Stimulated activated CD4-positive, alpha-beta T cell treated with anti-CD3 and anti-CD28 coated beads, Interleukin-4, amount 100 ng/mL, for 48 hours (primary cell): ENCODE measurements around the gene CHAF1A.

Source experiments
- DNase-seq, 2 donors: peaks; one replicate each; pipeline ENCODE4 v3.0.0-alpha.2; 2020; ENCODE audit warnings: low read depth in 2 of 2

Gene CHAF1A

DNA sequence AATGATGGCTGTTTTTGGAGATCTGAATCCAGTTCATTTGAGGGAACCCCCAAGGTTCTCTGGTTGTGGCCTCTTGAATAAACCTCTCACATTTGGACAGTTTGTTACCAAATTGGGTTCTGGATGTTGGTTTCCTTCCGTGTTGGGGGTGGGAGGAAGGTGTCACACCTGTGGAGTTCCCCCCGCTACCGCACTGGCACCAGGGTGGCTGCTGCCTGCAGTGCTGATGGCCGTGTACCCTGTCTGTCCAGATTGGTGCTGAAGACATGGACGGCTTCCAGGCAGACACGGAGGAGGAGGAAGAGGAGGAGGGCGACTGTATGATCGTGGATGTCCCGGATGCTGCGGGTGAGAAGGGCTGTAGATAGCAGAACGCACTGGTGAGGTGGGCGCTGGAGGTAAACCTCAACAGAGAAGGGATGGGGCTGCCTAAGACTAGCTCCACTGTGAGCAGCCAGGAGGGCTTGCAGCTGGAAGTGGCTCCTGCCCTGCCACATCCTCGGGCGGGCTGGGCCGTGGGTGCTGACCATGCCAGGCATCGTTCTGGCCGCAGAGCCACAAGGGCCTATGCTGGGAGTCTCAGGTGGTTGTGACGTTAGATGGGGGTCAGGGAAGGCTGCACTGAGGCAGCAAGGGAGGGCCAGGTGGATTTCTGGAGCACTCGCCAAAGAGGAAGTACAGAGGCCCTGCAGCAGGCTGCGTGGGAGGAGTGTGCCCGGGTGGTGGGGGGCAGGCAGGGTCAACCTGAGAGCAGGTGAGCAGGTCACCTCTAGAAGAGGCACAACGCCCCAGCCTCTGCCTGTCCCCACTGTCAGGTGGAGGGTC is 39.8 kb downstream of the CHAF1A start:
- DNase-seq, result no peak

DNA sequence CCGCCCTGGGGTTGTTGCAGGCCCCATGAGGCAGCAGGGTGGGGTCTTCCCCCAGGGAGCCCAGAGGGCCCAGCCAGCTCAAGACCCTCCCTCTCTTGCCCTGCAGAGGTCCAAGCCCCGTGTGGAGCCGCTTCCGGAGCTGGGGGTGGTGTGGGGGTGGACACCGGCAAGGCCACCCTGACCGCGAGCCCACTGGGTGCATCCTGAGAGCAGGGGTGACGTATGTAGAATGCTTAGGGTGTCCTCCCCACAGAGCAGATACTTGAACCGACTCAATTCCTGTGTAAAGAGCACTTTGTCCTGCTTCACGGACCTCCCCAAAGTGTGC is 40.3 kb downstream of the CHAF1A start:
- DNase-seq, result no peak

DNA sequence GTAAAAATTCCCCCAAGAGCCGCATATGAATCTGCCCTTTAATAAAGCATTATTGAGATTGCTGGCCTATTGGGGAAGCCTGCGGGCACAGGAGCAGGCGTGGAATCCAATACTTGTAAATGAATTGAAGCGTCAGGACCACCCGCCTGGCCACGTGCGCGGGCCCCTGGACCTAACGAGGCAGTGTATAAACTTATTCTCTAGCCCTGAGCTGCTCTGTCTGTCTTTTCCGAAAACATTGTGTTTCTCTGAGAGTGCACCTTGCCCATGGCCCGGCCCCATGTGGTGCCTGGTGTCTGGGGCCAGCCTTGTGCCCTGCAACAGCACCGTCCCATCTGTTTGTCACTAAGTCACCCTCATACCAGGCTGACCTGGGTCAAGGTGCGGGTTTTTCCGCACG is 40.7 kb downstream of the CHAF1A start:
- DNase-seq, result no peak

DNA sequence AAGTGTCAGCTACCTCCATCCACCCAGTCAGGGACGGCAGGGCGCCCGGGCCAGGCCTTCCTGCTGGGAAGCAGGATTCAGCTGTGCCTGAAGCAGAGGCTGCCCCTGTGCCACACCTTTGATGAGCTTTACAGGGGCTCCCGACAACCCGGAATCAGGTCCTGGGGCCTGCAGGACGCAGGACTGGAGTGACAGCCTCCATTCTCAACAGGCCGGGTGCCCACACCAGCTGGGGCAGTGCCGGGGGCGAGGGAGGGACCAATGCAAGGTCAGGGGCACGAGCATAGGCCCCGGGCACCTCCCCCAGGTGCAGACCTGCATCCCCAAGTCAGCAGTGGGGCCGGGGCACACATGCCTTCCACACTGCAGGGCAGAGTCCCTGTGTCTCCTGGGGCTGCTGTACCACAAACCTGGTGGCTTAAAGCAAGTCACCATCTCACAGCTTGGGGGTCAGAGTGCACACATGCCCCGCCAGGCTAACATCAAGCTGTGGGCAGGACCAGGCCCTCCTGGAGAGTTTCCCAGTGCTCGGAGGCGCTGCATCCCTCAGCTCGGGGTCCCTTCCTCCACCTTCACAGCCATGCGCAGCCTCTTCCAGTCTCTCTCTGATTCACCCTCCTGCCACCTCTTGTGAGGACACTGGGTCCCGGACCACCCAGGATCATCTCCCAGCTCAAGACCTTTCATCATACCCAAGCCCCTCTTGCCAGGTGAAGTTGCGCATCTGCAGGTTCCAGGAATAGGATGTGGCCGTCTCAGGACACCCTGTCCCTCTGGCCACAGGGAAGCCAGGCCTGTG is 41.7 kb downstream of the CHAF1A start:
- DNase-seq, result no peak

DNA sequence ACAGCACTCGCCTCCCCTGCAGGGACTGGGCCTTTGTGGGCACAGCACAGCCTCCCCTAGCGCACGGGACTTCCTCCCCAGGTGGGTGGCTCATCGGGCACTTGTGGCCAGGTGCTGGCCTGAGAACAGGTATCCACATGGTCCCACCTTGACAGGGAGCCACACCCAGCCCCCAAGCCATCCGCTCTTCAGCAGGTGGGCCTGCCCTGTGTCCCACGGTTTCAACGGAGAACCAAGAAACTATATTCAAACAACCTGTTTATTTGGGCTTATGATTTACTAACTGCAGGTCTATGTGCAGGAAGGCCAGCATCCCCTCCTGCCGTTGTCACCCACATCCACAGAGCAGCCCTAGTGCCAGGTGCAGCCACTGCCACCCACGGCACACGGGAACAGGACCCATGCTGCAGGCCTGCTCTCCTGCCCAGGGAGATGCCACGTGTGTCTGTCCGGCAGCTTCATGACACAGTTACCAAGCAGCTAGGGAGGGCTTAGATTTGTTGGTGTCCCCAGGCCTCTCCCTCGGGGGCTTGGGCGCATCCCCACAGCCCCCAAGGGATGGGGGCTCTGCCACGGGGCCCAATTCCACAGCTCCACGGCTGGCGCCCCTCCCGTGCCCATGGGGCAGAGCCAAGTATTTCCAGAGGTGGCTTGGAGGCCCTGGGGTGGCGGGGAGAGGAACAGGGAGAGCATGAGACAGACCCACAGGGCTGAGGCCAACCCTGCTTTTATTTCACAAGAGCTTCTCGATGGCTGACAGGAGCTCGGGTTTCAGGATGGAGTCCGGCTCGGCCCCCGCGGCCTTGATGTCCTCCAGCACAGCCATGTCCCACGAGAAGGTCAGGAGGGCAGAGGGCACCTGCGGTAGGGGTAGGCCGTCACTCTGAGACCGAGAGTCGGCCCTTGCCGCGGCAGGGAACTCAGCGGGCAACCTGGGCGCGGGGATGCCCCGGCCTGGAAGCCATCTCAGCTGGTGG is 42.6 kb downstream of the CHAF1A start:
- no peak for DNase-seq

DNA sequence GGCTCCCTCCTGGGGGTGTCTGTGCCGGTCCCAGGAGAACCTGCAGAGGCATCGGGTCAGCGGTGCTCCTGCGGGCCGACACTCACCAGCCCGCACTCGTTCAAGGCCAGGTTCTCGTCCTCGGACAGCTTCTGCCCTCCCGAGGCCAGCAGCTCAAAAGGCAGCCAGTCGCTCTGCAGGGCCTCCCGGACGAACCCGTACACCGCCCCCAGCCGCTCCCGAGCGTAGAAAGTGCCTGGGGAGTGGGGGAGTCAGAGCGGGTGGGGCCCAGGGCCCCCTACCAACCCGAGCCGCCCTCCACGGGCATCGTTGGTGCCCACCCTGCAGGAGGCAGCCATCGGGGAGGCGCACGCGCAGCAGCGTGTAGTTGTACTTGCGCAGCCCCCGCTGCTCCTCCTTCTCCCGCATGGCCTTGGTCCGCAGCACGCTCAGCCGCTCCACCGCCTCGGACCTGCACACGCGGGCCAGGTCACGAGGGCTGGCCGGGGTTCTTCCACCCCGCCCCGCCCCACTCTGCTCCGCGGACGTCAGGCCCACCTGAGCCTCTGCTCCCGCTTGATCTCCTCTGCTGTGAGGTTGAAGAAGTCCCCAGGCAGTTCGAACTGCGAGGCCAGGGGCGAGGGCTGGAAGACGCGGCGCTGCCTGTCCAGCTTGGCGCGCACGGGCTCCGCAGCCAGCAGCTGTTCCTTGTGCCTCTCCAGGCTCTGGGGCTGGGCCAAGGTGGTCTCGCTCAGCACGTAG is 43.7 kb downstream of the CHAF1A start:
- no peak for DNase-seq

DNA sequence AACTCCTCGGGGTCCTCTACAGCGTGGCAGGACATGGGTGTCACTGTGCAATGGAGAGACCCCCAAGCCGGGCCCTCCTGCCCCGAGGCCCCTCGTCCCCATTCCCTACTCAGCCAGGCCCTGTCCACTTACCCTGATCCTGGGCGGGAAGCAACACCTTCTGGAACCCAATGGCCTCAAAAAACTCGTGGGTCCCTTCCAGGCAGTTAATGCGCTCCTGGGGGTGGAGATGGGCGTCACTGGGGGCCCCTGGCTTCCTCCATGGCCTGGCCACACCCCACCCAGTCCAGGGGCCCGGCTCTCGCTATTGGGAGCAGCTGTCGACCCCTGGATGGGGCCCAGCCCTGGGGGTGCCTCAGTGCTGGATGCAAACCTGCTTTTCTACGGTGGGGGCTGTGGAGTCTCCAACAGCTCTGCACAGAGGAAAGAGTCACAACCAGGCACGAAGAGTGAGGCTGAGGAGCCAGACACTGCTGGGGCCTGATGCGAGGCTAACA is 44.3 kb downstream of the CHAF1A start:
- DNase-seq, result no peak

DNA sequence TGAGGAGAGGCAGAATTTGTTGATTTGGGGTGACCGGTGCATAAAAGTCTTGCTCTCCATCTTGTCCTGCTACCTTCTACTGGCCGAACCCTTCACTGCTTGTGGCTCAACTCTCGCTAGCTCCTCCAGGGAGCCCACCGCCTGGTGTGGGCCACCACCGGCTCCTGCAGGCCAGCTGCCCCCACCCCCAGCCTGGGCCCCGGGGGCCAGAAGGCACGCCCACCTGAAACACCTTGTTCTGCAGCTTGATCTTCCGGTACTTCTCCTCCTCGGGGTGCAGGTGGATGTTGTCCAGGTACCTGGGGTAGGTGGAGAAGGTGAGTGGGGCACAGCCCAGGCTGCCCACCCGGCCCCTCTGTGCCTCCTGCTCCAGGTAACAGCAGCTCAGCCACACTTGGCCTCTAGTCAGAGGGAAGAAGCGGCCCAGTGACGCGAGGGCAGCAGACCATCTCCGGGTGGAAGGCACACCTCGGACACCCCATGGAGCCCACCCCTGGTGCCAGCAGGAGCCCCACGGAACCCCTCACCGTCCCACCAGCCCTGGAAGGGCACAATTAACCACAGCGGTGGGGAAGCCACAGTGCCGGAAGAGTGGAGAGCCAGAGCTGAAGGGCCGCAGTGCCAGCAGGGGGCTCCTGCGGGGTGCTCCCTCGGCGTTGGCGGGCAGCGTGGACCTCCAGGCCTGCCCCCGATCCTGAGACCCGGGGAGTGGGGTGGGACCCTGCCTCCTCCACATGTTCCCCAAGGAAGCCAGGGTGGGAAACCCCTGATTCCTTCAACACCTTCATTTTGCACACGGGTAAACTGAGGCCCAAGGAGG is 45.1 kb downstream of the CHAF1A start:
- DNase-seq, result no peak

DNA sequence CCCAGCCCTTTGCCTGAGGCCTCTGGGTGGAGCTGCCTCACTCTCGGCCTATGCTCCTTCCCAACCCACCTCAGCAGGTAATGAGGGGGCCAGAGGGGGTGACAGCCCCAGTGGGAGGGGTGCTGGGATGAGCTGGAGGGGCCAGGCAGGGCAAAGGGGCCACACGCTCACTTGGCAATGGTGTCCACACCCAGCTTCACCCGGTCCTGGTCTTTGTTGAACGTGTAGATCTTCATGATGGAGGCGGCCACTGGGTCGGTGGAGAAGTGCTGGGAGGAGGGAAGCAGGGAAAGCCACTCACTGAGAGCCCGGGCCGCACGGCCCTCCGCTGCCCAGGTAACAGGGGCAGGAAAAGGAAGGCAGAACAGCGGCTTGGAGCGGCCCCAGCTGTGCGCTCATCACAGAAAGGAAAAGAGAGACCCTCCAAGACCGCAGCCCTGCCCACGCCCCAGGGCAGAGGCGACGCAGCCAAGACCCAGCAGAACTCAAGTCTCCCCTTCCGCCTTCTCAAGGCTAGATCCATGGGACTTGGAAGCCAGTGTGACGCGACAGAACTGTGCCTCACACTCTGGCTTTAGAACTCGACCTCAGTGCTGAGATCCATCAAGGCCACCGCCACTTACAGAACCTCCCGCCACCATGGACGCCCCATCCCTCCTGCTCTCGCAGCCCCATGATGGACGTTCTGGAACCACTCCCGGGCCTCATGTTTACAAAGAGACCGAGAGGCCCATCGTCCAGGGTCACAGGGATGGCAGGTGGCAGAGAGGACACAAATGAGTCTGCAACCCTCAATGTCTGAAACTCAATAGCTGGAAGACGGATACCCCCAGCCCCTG is 45.9 kb downstream of the CHAF1A start:
- DNase-seq, result no peak

DNA sequence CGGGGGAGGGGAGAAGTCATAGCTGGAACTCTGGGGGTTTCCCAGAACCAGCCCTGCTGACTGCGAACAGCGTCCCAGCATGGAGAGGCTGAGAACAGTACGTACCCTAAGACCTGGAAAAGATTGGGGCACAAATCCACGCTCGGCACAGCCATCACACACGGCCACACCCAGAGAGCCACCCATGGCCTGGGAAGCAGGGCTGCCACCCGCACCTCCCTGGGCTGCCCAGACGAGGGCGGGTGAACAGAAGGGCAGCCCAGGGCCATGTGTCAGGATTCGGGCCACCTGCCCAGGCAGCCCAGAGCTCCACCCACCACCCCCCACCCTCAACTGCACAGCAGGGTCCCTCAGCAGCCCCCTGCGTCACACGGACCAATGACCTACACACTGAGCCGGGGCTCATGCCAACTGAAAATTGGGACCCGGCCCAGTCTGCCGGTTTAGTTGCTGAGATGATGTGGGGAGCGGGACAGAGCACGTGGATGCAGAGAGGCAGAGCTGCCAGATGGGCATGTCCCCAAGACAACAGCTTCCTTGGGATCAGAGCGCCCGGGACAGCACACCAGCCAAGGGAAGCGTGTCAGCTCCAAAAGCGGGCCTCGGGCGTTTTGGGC is 46.7 kb downstream of the CHAF1A start:
- DNase-seq, result no peak

DNA sequence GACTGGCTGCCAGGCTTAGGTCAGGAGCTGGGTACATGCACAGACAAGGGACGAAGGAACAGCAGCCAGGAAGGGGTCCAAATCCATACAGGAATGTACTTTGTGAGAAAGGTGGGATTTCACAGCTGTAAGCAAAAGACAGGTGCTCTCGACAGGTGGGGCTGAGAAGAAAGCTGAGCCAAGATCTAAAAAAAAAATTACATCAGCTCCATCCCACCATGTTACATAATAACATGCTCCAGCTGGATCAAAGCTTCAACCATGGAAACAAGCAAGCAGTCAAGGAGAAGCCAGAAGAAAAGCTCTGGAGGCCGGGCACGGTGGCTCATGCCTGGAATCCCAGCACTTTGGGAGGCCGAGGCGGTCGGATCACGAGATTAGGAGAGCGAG is 47.2 kb downstream of the CHAF1A start:
- no peak for DNase-seq

DNA sequence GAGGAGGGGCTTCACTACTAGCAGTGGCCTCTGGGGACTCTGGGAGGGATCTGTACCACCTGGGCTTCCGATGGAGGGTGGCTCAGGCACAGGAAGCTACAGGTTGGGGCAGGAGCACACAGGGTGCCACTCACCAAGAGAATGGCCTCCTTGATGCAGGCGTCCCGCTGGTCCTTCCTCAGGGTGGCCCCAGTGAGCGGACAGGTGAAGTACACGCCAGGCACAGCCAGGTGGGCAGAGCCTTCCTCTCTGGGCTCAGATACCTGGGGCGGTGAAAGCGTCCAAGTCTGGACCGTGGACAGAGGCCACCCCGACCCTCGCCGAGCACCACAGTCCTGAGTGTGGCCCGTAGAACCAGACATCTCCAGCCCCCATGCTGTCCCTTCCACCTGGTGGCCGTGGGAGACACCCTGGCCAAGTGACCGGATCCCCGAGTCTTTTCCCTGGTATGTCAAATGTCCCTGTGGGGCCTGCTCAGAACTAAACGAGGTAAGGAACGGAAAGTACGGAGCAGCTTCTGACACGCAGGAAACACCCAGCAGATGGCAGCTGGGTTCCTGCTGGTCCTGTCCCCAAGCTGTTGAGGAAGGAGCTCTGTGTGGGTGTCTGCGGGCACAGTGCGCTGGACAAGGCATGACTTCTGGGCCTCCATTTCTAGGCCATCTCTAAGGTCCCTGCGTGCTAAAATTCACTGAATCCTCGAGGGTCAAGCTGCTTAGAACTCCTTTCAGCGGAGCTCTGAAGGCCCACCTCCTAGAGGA is 50.0 kb downstream of the CHAF1A start:
- no peak for DNase-seq

DNA sequence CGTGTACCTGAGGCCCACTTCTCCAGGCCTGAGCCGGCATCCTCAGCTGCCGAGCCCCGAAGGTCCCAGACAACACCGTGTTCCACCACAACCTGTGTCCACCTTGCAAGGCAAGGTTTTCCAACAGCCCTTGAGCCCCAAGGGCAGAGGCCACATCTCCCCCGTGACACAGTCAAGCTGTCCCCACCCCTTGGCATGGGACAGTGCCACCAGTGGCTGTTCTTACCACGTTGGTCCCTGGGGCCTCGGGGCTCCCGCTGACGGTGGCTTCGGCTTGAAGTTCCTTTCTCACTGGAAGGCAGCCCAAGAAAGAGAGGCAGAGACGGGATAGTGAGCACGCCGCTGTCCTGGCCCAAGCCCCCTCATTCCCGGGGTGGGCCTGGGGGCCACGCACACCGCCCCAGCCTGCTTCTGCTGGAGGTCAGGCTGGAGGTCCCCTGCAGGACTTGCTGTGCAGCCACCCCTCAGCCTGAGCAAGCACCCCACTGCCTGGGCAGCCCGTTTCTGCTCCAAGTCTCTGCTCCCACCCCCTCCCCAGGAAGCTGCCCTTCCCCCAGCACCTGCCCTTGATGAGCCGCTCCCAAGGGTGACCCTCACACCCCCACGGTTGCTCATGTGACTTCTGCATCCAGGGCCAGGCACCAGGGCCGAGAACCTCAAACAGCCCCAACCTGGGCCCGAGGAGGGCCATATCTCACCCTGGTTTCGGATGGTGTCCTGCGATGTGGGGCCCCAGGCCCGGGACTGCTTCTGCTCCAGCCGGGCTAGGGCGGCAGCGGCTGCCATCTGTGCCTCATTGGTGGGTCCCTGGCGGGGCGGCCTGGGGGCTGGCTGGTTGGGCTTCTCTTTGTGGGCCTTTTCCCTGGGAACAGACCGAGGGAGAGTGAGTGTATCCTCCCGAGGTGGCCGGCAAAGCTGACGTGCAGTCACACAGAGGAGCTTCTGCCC is 51.1 kb downstream of the CHAF1A start:
- DNase-seq, result no peak

DNA sequence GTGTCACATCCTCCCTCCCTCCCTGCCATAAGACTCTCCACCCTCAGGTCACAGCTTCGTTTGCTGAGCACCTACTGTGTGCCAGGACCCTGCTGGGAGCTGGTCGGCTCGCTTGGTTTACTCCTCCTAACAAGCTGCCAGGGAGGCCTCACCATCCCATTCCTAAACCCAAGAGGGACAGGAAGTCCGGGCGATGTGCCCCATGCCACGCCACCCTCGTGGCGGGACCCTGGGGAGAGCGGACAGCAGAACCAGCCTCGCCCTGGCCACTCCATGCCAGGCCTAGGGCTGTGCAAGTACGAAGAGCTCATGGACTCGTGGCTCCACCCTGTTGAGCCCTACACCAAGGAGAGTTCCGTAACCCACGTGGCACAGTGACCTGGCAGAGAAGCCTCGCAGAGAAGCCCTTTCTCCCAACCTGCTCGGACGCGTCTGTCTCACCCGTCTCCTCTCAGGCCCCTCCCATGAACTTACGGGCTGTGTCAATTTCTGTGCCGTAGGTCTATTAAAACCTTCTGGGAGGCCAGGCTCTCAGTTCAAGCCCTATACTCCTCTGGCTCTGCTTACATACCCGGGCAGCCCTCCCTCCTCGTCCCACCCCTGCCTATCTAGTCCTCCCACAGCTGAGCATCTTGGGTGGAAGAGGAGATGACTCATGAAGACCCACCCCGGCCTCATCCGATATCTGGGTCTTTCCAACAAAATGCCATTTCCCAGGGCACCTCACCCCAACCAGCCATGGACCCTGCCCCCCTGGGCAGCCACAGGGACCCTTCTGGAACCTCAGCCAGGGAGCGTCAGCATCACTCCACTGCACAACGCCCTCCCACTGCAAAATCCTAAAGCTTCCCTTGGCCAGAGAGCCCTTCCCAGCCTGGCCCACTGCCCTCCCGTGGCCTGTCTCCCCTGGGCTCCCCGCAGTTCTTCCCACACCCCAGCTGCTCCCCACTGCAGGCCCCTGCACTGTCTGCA is 52.6 kb downstream of the CHAF1A start:
- DNase-seq, result no peak

DNA sequence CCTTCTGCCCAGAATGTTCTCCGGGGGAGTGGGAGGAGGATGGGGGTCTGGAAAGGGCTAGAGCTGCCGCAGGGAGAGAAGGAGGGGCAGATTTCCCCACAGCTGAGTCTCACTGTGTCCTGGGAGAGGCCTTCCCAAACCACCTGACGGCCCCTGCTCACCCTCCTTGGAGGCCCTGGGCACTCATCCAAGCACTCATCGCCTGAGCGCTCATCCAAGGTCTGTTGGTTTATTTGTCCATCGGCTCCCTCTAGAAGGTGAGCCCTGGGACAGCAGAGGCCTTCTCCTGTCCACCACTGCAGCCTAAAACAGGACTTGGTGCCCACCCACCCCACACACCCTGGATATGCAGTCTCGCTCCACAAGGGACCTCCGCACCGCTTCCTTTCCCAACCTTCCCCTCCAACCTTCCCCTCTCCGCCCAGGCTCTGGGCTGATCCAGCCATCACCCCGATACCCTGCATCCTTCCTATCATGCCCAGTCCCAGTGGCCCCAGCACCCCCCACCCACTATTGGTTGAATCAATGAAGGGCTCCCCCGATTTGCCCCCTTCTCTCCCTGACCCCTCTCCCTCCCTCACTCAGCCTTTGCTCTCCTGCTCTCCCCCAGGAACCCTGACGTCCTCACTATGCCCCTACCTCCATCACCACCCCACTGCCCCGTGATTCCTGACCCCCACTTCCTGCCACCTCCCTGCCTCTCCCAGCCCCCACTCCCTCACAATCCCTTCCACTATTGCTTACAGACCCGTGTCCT is 53.5 kb downstream of the CHAF1A start:
- DNase-seq, result no peak
